ENCODE data around the gene BICD2.

The BICD2 gene

GRCh38 chr9:92749071-92749933 is 15.3 kb downstream of the BICD2 start:
- DNase-seq (ENCODE audit: low read depth in 4 of 4, low spot score in 1 of 4), result no peak

GRCh38 chr9:92748233-92748497 is 16.5 kb downstream of the BICD2 start:
- no peak for DNase-seq (ENCODE audit: low read depth in 4 of 4, low spot score in 1 of 4)

GRCh38 chr9:92747459-92748232 is 17.0 kb downstream of the BICD2 start:
- DNase-seq (ENCODE audit: low read depth in 4 of 4, low spot score in 1 of 4), result no peak

- DNase-seq (ENCODE audit: low read depth in 4 of 4, low spot score in 1 of 4), result no peak
Measured at GRCh38 chr9:92746567-92747458, 17.8 kb downstream of the BICD2 start.

- DNase-seq (ENCODE audit: low read depth in 4 of 4, low spot score in 1 of 4), result no peak
Measured at GRCh38 chr9:92745881-92746280, 18.8 kb downstream of the BICD2 start.

DNA sequence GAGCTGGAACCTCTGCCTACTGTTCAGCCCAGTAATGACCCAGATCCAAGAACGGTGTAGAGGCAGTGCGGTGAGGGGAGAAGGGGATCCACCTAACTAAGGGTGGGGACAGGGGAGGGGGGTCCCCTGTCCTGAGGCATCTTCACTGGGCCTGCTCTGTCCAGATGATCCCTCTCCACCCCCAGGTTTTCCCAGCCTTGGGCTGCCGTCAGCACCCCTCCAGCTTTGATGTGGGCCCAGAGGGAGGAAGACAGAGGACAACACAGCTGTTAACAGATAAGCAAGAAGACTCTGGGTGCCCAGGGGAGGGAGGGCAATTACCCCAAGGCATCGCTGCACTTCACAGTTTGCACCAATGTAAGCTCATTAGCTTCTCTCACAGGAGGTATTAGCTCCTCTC is 19.3 kb downstream of the BICD2 start:
- DNase-seq (ENCODE audit: low read depth in 4 of 4, low spot score in 1 of 4), result no peak

GRCh38 chr9:92740969-92741368 is 23.7 kb downstream of the BICD2 start:
- DNase-seq (ENCODE audit: low read depth in 4 of 4, low spot score in 1 of 4), result no peak

GRCh38 chr9:92740446-92740961 is 24.1 kb downstream of the BICD2 start:
- DNase-seq (ENCODE audit: low read depth in 4 of 4, low spot score in 1 of 4), result no peak

DNA sequence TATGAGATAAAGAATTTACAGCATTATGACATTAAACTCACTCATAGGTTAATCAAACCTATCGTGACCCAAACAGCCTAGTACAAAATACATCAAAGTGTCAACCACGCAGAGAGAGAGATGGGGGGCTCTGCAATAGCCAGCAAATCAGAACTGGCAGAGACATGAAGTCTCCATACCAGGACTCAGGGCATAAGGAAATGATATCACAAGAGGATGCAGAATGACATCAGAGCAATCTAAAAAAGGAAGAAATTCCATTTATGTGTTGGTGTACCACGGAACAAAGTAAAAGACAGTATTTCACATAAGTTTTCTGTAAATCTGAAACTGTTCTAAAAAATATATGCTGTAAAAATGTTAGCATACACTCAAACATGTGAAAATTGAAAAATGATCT is 24.6 kb downstream of the BICD2 start:
- no peak for DNase-seq (ENCODE audit: low read depth in 4 of 4, low spot score in 1 of 4)

GRCh38 chr9:92739346-92739970 is 25.2 kb downstream of the BICD2 start:
- DNase-seq (ENCODE audit: low read depth in 4 of 4, low spot score in 1 of 4), result no peak

DNA sequence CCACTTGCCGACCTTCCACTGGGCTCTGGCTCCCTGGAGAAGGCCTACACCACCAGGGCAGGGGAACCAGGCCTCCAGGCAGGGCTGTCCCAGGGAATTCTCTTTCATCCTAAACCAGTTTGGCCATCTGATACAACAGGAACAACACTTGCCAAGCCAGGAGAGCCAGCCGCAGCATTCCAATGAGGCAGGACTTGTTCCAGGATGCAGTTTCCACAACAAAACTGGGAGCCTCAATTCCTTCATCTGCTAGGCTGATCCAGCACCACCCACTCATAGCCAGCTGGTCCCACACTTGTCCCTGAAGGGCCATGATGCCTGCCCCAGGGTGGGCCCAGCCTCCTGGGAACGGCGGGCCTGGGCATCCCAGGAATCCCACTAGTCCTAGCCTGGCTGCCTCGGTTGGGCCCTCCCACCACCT is 26.0 kb downstream of the BICD2 start:
- no peak for DNase-seq (ENCODE audit: low read depth in 4 of 4, low spot score in 1 of 4)

GRCh38 chr9:92737611-92738299 is 26.9 kb downstream of the BICD2 start:
- DNase-seq (ENCODE audit: low read depth in 4 of 4, low spot score in 1 of 4), result no peak

- DNase-seq (ENCODE audit: low read depth in 4 of 4, low spot score in 1 of 4), result no peak
Measured at GRCh38 chr9:92737216-92737606, 27.4 kb downstream of the BICD2 start.

- DNase-seq (ENCODE audit: low read depth in 4 of 4, low spot score in 1 of 4), result no peak
Measured at GRCh38 chr9:92736563-92737215, 27.9 kb downstream of the BICD2 start.

DNA sequence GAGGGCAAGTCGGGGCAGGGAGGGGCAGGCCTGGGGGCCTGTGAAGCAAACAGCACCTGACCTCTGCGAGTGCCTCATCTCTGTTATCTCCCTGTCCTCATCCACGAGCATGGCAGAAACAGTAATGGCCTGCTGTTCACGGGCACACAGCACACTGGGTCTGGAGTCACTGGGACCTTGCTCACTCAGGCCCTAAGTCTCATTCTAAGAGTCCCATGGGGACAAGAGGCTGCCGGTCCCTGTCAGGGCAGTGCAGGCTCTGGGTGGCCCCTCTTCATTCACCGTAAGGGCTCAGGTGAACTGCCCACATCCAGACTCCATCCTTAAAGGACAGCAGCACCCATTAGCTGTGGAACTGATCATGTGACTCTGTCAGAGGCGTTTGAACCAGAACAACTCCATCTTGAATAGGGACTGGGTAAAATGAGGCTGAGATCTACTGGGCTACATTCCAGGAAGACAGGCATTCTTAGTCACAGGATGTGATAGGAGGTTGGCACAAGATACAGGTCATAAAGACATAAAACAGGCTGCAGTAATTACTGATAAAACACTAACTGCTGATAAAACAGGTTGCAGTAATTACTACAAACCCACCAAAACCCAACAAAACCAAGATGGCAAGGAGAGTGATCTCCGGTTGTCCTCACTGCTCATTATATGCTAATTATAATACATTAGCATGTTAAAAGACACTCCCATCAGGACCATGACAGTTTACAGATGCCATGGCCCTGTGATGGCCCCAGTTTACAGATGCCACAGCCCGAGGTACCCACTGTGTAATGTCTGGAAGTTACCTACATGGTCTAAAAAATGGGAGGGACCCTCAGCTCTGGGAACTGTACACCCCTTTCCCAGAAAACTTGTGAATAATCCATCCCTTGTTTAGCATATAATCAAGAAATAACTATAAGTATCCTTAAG is 28.7 kb downstream of the BICD2 start:
- DNase-seq (ENCODE audit: low read depth in 4 of 4, low spot score in 1 of 4), result no peak

- DNase-seq (ENCODE audit: low read depth in 4 of 4, low spot score in 1 of 4), result no peak
Measured at GRCh38 chr9:92734931-92735635, 29.6 kb downstream of the BICD2 start.

DNA sequence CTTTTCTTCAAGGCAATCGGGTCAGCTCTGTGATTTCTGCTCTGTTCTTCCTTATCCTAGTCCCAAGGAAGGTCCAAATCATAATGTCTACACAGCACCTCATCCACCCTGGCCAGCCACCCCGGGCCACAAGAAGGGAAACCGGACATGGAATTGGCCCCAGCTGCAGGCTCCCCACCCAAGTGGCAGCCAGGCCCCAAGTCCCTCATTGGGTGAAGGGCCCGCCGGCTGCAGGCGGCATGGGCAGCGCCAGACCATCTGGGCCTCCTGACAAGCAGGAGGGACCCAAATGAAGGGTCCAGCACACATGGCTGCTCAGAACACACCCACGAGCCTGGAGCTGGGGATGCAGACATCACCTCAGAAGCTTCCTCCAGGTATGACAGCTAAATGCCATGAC is 33.7 kb downstream of the BICD2 start:
- DNase-seq (ENCODE audit: low read depth in 4 of 4, low spot score in 1 of 4), result no peak

DNA sequence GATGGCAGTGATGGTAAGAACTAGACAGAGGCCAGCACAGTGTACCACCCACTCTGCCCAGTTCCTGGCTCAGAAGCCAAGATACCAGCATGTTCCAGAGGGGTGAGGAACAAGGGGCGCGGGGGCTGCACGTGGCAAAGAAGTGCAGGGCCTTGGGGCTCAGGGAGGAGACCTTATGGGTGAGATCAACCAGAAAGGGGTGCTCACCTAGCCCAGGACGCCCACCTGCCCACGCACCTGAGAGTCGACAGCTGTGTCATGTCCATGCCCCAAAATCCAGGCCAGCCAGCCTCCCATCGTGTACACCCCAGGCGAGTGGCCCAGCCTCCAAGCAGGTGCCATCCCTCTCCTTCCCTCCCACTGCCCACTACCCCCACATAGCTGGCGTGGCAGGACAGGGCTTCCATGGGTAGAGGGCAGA is 34.9 kb downstream of the BICD2 start:
- no peak for DNase-seq (ENCODE audit: low read depth in 4 of 4, low spot score in 1 of 4)

Data from stimulated activated CD4-positive, alpha-beta T cell treated with anti-CD3 and anti-CD28 coated beads, Interleukin-1b, Interleukin-23, amount 100 ng/mL, for 24 hours (primary cell).